ENCODE measurements around the gene GPSM3. TPM values are rescaled to one million over a fixed set of nuclear protein-coding genes. Genes with fewer than 3 reads are reported as not detected.
A peak's percentile ranks its signal among the peaks of the same experiment; 100 is the strongest.

Gene GPSM3
- total RNA-seq, 1 donor from 2014 or later: 49.0 TPM

DNA sequence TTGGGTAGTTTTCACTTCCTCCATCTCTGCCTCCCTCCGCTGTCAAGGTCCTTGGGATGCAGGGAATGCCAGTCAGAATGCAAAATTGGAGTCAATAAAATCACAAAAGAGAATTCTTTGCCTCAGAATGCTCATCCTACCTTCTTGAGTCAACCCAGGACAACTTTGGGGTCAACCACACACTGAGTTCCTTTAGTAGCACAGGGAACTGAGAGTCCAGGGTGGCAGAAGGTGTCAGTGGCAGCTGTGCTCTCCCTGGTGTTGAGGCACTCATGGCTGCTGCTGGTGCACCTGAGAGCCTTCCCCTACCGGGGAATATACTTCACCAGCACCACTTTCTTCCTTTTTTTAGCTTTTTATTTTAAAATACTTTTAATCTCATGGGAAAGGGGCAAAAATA is 32.3 kb upstream of the GPSM3 start:
- Mint-ChIP-seq H3K4me3 (ENCODE audit: unreplicated experiment) (no peak overlapping the region), H3K27me3 (ENCODE audit: unreplicated experiment) (peaks cover 5% of the 10 kb centered on the region), H3K27ac (ENCODE audit: unreplicated experiment) (peak overlapping the region; percentile 85), H3K36me3 (ENCODE audit: low read depth, unreplicated experiment) (peaks cover 8% of the 10 kb centered on the region), H3K4me1 (ENCODE audit: unreplicated experiment) (peaks cover 50% of the 10 kb centered on the region), H3K9me3 (ENCODE audit: unreplicated experiment) (no peaks in the 10 kb centered on the region)
- DNase-seq (ENCODE audit: low spot score): no peak
- TF ChIP-seq, protein P1, sequence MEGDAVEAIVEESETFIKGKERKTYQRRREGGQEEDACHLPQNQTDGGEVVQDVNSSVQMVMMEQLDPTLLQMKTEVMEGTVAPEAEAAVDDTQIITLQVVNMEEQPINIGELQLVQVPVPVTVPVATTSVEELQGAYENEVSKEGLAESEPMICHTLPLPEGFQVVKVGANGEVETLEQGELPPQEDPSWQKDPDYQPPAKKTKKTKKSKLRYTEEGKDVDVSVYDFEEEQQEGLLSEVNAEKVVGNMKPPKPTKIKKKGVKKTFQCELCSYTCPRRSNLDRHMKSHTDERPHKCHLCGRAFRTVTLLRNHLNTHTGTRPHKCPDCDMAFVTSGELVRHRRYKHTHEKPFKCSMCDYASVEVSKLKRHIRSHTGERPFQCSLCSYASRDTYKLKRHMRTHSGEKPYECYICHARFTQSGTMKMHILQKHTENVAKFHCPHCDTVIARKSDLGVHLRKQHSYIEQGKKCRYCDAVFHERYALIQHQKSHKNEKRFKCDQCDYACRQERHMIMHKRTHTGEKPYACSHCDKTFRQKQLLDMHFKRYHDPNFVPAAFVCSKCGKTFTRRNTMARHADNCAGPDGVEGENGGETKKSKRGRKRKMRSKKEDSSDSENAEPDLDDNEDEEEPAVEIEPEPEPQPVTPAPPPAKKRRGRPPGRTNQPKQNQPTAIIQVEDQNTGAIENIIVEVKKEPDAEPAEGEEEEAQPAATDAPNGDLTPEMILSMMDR (IDR thresholded peaks at IDR 0.05; ENCODE audit: unreplicated experiment): no peak

DNA sequence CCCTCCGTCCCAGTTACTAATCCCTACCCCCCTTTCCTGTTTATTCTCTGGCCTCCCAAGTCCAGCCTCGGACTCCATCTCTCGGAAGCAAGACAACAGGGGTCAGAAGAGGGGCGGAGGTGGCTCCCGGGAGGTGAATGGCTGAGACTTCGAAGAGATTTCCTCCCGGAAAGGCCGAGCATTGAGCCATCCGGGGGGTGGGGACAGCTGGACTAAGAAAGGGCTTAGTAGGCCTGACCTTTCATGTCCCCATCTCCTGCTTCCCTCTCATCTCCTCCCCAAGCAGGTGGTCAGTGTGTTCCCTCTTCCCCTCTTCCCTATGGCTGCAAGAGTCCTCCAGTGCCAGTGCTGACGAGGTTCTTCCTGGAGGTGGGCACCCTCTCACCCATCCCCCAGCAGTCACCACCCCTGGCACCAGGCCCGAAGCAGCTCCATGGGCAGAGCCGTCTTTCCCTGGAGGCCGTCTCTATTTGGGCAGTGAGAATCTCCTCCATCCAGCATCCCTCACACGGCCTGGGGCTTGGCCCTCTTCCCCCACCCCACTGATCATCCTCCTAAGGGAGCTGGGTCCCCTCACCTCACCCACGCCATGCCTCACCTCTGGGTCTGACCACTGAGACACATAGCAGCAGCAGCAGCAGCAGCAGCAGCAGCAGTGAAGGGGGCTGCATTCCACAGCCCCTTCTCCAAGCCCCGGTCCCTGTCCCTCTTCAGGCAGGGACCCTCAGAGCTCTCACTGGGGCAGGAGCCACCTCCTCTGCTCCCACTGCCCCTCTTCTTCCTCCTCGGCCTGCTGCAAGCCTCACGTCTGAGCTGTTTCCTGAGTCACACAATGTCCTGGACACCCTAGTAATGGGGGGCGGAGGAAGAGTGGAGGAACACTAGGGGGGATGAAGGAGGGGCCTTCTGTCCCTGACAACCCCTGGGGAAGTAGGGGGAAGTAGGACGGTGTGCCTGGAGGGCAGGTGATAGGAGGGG is 31.1 kb upstream of the GPSM3 start, which contains the start of gene NOTCH4:
Gene NOTCH4 (minus strand): TSS at position 810 of the 978 bp plus-strand sequence. CDS start 139 bp downstream, at position 671.
- peak within 1 kb of the TSS; percentile 91 for H3K27ac Mint-ChIP-seq (ENCODE audit: unreplicated experiment)
- peak; percentile 19 for DNase-seq (ENCODE audit: low spot score)
- peak within 1 kb of the TSS; percentile 88 for H3K4me3 Mint-ChIP-seq (ENCODE audit: unreplicated experiment)
- H3K27me3 Mint-ChIP-seq (ENCODE audit: unreplicated experiment): peaks cover 8% of the 10 kb centered on the region
- TF ChIP-seq, protein P1 (IDR thresholded peaks at IDR 0.05; ENCODE audit: unreplicated experiment): no peak
- no peaks in the 10 kb centered on the region for H3K9me3 Mint-ChIP-seq (ENCODE audit: unreplicated experiment)
- H3K4me1 Mint-ChIP-seq (ENCODE audit: unreplicated experiment): peaks cover 47% of the 10 kb centered on the region
- H3K36me3 Mint-ChIP-seq (ENCODE audit: low read depth, unreplicated experiment): peaks cover 20% of the 10 kb centered on the region

DNA sequence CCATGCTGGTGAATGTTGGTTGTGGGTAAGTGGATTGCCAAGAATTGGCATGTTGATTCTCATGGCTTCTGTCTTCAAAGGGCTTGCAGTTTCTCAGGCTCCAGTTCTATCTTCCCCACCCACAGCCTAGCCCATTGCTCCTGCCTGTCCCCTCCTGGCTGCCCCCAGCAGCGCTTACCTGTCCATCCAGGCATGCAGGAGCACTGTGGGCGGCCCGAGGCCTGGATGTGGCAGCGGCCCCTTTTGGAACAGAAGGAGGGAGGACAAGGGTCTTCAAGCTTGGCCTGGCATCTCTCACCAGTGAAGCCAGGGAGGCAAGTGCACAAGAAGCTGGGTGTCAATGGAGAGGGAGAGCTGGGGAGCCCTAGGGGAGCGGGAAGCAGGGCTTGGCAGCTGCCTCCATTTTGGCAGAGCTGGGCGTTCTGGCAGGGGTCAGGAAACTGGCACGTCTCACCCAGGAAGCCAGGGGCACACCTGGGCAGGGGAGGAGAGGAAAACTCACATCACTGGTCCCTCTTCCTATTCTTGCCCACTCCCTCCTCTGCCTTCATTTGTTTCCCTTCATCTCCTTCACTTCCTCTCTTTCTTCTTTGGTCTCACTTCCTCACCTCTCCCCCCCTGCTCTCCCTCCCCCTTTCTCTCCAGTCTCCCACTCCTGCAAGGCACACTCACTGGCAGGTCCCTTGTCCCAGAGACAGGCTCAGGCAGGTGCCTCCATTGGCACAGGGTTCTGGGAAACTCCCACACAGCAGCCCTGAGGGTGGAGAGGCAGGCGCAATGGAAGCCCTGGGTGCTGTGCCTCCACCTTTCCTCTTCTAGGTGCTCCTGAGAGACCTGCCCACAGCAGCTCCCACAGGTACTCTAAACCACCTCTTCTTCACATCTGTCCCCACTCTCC is 30.1 kb upstream of the GPSM3 start:
- Mint-ChIP-seq H3K9me3 (ENCODE audit: unreplicated experiment) (no peaks in the 10 kb centered on the region), H3K4me3 (ENCODE audit: unreplicated experiment) (peak overlapping the region; percentile 78), H3K27ac (ENCODE audit: unreplicated experiment) (peak overlapping the region; percentile 67), H3K36me3 (ENCODE audit: low read depth, unreplicated experiment) (peaks cover 24% of the 10 kb centered on the region), H3K4me1 (ENCODE audit: unreplicated experiment) (peaks cover 45% of the 10 kb centered on the region), H3K27me3 (ENCODE audit: unreplicated experiment) (peaks cover 6% of the 10 kb centered on the region)
- DNase-seq (ENCODE audit: low spot score): no peak
- TF ChIP-seq, protein P1 (IDR thresholded peaks at IDR 0.05; ENCODE audit: unreplicated experiment): no peak

DNA sequence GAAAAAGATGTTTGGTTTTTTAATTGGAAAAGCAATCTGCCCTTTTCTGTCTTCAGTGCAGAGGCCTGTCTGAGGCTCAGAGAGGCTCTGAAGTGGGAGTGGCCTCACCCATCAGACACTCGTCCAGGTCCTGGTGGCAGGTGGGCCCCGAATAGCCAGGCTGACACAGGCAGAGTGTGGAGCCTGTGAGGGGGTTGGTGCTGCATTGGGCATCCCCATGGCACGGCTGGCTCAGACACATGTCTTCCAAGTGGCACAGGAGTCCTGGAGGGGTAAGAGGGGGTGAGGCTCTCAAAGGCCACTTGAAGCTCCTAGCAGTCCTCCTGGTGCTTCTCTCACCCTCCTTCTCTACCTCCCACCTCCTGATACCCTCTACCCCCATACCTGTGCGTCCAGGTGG is 27.6 kb upstream of the GPSM3 start:
- TF ChIP-seq, protein P1 (IDR thresholded peaks at IDR 0.05; ENCODE audit: unreplicated experiment): no peak
- no peak for DNase-seq (ENCODE audit: low spot score)
- peaks cover 49% of the 10 kb centered on the region for H3K4me1 Mint-ChIP-seq (ENCODE audit: unreplicated experiment)
- H3K4me3 Mint-ChIP-seq (ENCODE audit: unreplicated experiment): peak overlapping the region; percentile 37
- H3K27me3 Mint-ChIP-seq (ENCODE audit: unreplicated experiment): peaks cover 6% of the 10 kb centered on the region
- H3K9me3 Mint-ChIP-seq (ENCODE audit: unreplicated experiment): no peaks in the 10 kb centered on the region
- H3K27ac Mint-ChIP-seq (ENCODE audit: unreplicated experiment): no peak overlapping the region
- H3K36me3 Mint-ChIP-seq (ENCODE audit: low read depth, unreplicated experiment): peaks cover 43% of the 10 kb centered on the region

Data from endothelial cell (in vitro differentiated cells).